GM18519 (cell line): Measurements from ENCODE around the gene RILPL1.
"Not testable (repeated sequence)": the region's sequence is repeated elsewhere in the genome, so short reads cannot be mapped to it uniquely, and the experiment has no call there.

Experiments
- ATAC-seq: cut with Tn5 transposase; IDR thresholded peaks from one replicate; pipeline ENCODE4 v1.9.1; 2021; ENCODE audit warnings: mild to moderate bottlenecking, moderate library complexity; ENCODE audit not compliant: unreplicated experiment, low FRiP score

RILPL1 gene

GRCh38 chr12:123498126-123498825, 35.2 kb downstream of the RILPL1 start:
- no peak for ATAC-seq

GRCh38 chr12:123497065-123497464, 36.5 kb downstream of the RILPL1 start:
- ATAC-seq, result no peak

DNA sequence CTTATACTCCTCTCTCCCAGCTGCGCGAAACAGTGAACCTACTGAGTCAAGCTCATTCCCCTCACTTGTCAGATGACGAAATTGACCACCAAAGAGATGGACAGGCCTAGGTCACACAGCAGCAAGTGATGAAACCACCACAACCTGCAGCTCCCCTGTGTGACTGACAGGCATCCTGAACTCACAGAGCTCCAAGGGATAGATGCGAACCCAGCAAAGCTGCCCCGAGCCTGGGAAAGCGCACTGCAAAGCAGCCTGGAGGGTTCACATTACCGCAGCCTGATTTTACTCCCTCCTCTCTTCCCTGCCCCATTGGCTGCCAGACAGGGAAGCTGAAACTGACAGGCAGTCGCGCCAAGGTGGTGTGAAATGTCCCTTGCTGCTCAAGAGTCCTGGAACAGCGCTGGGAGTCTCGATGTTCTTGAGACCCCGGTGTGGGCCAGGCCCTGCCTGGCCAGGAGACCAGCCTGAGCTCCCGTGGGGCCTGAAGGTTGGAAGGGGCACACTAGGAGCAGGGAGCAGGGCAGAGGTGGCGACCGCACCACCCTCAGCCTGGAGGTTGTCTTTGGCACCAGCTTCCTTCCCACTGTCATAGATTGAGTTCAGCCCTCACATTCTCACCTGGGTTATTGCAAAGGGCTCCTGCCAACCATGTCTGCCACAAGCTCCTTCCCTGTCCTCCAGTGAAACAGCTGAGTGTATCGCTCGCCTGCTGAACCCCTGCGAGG, 39.2 kb downstream of the RILPL1 start:
- no peak for ATAC-seq

- not testable (repeated sequence) for ATAC-seq
Observed at GRCh38 chr12:123492339-123493039, 41.0 kb downstream of the RILPL1 start.

- ATAC-seq, result no peak
Observed at GRCh38 chr12:123491481-123491880, 42.0 kb downstream of the RILPL1 start.

DNA sequence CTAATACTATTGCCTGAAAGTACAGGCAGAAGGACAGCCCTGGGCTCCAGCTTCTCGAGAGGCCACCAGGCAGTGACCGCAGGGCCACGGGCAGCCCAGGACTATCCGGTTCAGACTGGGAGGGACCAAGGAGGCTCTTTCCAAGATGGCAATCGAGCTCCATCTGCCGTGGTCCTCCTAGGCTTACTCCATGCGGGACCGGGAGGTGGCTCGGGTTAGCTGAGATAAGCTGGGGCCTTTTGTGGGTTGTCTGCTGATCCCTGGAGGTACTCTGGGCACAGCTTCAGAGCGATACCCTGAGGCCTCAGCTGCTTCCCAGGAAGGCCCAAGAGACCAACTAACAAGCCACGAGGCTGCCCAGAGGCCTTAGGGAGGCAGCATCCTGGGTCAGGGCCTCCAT, 42.5 kb downstream of the RILPL1 start:
- ATAC-seq, result no peak

DNA sequence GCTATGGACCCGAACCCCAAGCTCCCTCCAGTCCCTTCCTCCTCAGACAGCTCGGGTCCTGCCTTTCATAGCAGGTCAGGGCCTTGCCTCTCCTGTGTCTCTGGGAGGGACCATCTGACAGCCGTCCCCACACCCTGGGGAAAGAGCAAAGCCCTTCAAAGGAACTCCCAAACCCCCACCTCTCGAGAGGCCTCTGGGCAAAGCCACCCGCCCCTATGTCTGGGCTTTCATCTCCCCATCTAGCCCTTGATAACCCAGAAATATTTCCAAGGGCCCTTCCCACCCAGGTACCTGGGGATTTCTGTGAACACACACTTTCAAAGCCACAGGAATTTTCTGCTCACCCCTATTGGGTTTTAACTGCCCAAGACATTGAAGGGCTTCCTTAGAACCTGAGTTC, 43.4 kb downstream of the RILPL1 start:
- ATAC-seq, result no peak

DNA sequence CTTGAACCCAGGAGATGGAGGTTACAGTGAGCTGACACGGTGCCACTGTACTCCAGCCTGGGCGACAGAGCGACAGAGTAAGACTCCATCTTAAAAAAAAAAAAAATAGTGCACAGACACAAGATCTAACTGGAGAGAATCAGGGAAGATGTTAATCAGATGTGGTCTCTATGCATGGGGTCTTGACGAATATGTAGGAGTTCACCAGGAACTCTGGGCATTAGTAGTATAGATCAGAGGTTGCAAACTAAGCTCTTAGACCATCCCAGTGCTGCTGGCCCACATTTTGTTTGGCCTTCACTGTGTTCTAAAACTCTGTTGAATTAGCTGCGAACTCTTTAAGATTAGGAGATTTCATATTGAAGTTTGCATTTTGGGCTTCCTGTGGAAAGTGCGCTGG, 43.9 kb downstream of the RILPL1 start:
- ATAC-seq, result no peak

GRCh38 chr12:123488539-123489230, 44.8 kb downstream of the RILPL1 start:
- ATAC-seq, result no peak

DNA sequence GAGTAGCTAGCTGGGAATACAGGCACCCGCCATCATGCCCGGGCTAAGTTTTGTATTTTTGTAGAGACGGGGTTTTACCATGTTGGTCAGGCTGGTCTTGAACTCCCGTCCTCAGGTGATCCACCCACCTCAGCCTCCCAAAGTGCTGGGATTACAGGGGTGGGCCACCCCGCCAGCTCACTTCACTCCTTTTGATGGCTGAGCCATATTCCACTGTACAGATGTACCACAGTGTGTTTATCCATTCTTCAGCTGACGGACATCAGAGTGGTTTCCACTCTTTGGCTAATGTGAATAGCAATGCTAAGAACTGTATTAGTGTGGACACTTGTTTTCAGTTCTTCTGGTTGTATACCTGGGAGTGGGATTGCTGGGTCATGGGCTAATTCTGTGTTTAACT, 46.1 kb downstream of the RILPL1 start:
- ATAC-seq, result no peak

GRCh38 chr12:123485756-123486155, 47.8 kb downstream of the RILPL1 start:
- ATAC-seq, result no peak

DNA sequence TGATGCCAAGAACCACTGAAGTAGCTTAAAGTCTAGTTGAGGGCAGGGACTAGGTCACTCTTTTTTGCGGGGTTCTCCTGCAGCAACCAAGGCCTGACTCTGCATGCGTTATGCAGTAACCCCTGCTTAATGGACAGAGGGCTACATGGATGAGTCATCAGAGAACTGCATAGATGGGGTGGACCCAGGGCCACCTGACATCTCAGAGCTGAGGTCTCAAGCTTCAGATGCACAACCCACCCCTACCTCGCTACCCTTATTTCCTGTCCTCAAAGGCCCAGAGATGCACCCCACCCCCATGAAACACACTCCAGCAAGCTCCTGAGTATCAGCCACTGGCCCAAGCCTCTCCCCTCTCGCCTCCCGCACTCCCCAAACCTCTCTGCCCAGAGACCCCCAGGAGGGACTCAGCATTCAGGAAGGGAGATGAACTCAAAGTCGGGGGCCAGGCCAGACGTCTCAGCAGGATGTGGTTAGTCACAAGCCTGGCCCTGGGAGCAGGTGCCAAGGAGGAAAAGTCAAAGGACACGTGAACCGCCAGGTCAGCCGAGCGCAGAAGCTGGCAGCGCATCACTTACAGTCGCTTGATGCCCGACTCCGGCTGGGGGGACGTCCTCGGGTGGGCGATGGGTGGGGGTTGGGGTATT, 49.8 kb downstream of the RILPL1 start:
- ATAC-seq, result no peak

DNA sequence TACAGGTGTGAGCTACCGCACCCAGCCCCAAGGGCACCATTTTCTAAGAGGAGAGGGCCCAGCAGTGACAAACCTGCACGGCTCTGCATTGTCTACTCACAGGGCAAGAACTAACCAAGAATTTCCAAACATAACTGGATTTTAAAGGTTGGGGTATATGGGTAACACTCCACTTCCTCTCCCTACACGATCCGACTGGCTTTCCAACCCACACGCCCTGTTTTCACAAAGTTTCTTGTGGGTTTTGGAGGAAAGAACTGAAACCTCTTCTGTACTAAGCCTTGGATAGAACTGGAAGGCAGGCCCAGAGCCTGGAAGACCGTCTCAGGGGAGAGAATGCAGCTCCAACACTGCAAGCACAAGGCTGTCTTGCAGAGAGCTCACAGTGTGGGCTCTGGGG, 50.6 kb downstream of the RILPL1 start:
- no peak for ATAC-seq

- ATAC-seq, result not testable (repeated sequence)
Observed at GRCh38 chr12:123481251-123481650, 52.3 kb downstream of the RILPL1 start.

DNA sequence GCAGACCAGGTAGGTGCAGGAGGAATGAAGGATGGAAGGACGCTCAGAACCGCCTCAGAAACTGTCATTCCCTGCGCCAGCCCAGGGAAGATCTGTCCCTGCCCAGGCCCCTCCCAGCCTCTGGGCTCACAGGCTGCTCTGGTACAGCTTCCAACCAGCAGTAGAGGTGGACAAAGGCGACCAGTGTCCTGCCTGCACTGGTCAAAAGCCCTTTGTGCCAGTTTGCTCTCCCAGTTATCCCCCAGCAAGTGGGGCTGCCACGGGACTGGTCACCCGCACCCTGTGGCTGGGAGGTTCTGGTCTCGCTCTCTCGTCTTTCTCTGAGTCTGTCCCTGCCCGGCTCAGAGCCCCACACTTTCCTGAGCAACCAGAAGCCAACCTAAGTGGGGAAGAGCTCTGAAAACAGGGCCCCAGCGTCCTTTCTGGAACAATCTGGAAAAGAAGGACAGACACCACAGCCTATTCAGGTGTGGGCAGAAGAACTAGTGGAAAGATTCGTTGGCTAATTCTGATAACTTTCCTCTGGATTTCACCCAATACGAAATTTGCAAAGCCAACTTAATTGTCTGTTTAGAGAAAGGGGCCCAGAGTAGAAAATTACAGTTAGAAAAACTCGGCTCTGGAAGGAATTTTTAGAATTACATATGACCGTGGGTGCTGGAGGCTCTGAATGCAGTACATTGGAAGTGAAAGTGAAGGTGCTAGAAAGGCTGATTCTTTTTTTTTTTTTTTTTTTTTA, 53.9 kb downstream of the RILPL1 start:
- ATAC-seq, result no peak

- no peak for ATAC-seq
Observed at GRCh38 chr12:123478762-123479161, 54.8 kb downstream of the RILPL1 start.

DNA sequence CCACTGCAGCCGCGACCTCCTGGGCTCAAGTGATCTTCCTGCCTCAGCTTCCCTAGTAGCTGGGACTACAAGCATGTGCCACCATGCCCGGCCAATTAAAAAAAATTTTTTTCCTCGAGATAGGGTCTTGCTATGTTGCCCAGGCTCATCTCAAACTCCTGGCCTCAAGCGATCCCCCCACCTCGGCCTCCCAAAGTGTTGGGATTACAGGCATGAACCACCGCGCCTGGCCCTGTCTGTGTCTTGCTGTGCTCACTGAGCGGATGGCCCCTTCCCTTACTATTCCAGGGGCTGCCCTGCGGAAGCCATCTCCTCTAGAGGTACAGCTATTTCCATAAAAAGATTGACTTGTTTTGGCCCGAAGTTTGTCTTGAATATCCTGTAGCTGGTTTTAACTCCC, 55.5 kb downstream of the RILPL1 start:
- no peak for ATAC-seq

- ATAC-seq, result no peak
Observed at GRCh38 chr12:123475246-123475703, 58.2 kb downstream of the RILPL1 start.

GRCh38 chr12:123474485-123475245, 58.9 kb downstream of the RILPL1 start:
- no peak for ATAC-seq
